ENCODE data around the gene ZC3H4.
"Not testable (repeated sequence)": the region's sequence is repeated elsewhere in the genome, so short reads cannot be mapped to it uniquely, and the experiment has no call there.

ZC3H4 gene

DNA sequence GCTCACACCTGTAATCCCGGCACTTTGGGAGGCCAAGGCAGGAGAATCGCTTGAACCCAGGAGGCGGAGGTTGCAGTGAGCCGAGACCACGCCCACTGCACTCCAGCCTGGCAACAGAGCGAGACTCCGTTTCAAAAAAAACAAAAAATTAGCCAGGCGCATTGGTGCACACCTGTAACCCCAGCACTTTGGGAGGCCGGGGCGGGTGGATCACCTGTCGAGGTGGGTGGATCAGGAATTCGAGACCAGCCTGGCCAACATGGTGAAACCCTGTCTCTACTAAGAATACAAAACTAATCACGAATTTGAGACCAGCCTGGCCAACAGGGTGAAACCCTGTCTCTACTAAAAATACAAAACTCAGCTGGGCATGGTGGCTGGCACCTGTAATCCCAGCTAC, 35.2 kb downstream of the ZC3H4 start:
- DNase-seq: not testable (repeated sequence)

DNA sequence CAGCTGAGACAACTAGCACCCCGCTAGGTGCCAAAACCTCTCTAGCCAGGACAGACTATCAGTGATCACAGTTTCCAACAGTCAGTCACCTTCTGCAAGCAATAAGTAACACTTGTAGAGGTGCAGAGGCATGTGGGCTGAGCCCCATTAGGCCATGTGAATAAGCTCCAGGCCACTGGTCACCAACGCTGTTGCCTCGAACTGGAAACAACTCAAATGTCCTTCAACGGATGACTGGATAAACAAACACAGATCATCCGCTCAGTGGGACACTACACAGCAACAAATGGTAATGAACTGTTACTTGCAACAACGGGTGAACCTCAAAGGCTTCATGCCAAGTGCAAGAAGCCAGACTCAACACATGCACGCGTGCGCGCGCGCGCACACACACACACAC, 37.6 kb downstream of the ZC3H4 start:
- DNase-seq: no peak

DNA sequence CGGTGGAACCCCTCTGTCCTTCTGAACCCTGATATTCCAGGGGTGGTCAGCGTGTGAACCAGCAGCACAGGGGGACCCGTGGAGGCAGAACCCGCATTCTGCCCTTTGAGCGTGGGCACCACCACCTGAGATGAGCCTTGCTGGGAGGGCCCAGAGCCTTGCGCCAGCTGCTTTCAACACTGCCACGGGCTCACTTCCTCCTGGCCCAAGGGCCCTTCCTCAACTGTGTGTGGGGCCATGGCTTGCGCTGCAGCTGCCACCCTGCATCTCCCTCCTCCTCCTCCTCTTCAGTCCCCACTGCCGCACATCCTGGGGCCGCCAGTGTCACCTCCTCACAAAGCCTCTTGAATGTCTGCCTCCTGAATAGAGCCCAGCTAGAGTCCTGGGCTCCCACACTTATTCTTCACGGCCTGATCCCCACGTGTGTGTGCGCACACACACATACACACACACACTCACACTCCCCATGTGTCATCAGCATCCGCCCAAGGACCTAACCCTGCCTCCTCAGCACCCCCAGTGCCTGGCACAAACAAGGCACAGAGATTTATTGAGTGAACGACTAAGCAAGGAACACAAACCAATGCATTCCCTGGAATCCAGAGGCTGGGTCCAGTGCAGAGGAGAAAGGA, 38.3 kb downstream of the ZC3H4 start:
- no peak for DNase-seq

DNA sequence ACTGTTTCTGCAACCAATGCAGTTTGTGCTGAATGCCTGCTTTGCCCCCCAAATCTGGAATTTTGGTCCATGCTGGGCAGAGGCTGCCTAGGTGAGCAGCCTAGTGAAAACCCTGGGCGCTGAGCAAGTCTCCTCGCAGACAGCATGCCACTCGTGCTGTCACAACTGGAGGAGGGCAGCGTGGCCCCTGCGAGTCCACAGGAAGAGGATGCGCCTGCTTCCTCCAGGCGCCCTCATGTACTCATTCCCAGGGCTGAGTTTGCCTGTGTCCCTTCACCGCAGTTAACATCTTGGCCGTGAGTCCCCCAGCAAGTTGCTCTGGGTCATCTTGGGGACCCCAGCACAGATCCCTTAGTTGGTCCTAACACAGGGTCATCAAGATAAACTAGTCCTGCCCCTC, 39.0 kb downstream of the ZC3H4 start:
- no peak for DNase-seq

DNA sequence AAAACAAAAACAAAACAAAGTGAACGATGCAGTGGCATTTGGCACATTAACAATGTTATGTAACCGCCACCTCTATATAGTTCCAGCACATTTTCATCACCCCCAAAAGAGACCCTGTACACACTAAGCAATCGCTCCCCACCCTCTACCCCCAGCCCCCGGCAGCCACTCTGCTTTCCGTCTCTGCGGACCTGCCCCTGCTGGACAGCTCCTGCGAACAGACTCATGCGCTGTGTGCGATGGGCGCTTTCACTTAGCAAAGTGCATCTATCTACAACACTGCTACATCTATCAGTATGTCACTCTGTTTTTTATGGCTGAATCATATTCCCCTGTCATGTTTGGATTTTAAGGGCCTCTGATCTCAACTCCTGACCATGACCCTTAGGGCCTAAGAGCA, 40.0 kb downstream of the ZC3H4 start:
- DNase-seq: no peak

DNA sequence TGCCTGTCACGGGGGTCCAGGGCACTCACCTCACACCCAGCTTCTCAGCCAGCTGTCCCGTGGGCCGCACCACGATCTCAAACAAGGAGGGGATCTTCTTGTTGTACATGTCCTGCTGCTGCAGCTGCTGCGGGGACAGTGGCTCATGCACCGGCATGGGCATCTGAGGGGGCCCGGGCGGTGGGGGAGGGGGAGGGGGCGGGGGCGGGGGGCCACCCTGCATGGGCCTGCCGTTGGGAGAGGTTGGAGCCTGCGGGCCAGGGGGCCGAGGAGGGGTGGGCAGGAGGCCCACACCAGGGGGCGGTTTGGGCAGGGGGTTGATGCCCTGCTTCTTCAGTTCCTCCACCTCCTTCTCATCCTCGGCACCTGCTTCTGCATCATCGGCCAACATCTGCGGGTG, 41.3 kb downstream of the ZC3H4 start:
- no peak for DNase-seq

DNA sequence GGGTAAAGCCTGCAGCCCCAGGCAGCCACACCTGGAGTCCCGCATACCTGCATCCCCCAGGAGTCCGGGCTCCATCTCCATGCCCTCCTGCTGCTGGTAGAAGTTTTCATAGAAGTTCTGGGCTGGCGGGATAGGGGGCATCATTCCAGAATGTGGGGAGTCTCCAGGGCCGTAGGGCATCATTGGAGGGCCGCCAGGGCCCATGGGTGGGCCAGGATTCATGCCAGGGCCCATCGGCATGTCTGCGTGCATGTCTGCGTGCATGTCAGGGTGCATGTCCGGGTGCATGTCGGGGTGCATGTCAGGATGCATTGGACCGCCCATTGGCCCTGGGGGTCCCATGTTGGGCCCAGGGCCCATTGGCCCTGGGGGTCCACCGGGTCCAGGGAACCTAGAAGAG, 41.8 kb downstream of the ZC3H4 start:
- DNase-seq: no peak

DNA sequence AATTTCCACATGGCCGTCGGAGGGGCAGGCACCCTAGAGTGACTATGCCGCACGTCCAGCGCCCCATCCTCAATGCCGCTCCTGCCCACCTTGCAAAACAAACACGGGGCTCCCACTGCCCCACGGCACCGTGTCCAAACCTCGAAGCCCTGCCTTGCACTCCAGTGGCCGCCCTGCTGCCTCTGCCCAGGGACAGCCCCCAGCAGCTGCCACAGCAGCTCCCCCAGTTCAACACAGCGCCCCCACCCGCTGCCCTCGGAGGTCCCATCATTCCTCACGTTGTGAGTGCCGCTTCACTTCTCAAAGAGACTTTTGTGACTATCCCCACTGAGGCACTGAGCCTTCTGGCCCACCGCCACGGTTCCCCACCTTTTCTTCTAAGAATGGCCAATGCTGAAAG, 42.8 kb downstream of the ZC3H4 start:
- DNase-seq: no peak

DNA sequence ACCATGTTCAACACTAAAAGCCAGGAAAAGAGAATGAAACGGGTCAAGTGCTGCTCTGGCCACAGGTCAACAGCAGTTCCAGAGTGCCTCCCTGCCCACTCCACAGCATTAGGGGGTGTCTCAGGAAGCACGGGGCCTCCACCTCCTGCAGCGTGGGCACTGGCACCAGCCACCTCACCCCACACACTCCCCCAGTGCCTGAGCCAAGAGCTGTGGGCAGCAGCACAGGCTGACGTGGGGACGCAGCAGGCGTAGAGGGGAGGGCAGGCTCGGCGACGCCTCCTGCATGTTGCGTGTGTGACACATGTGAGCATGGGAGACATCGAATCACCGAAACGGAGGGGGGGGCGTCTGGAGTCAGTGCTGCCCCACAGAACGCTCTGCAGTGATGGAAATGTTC, 43.8 kb downstream of the ZC3H4 start:
- no peak for DNase-seq

DNA sequence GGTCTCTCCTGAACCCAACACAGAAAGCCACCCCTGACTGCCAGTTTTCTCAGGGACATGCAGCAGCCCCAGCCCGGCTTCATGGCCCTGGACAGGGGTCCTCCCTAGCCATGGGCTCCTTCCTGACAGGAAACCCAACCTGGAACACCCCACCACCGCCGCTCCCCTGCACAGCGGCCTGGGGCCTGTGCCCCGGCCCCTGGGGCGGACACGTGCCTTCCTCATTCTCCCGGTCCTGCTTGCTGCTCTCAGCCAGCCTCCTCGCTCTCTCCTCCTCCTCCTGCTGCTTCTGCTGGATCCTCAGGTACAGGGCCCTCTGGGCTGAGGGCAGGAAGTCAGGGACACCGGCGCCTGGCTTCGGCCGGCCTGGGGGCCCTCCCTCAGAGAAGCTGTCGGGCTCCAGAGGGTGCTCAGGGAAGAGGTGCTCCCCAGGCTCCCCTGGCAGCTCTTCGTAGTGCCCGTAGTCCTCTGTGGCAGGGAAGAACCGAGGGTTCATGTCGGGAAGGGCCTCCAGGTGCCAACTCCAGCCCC, 44.6 kb downstream of the ZC3H4 start:
- no peak for DNase-seq

DNA sequence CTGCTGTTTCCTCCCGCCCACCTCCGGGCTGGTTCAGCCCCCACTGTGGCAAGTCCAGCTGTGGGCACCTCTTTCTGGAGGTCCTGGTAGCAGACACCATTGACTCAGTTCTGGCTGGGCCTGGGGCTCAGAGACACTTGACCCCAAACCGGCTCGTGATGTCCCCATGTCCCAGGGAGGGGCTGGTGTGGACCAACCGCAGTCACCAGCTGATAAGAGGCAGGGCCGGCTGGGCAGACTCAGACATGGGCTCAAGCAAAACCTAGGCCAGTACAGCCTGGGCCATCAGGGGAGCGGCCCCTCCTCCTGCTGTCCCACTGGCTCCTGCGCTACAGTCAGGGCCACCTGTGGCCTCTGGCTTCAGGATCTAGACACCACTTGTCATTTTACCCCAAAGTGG, 45.3 kb downstream of the ZC3H4 start:
- DNase-seq: no peak

DNA sequence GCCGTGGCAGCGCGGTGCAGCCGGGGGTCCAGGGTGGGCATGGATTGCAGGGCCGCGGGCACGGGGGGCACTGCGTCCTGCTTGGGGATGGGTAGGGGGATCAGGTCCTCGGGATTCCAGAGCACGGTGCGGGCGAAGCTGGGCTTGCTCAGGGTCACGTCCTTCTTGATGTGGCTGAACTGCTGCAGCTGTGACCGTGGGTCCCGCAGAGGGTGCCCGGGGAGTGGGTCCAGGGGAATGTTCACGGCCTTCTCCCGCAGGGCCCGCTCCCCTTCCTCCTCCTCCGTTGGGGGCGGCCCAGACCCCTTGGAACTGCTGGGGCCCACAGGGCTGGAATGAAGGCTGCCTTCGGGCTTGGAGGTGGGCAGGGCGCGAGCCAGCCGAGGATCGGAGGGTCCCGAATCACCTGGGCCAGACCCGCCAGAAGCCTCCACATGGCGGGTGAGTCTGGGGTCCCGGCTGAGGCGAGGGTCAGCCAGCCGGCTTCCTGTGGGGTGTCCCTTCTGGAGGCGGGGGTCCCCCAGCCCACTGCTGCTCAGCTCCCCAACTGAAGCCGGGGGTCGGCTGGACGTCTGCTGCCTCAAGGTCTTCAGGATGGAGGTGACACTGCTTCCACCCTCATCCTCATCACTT, 46.2 kb downstream of the ZC3H4 start:
- no peak for DNase-seq

DNA sequence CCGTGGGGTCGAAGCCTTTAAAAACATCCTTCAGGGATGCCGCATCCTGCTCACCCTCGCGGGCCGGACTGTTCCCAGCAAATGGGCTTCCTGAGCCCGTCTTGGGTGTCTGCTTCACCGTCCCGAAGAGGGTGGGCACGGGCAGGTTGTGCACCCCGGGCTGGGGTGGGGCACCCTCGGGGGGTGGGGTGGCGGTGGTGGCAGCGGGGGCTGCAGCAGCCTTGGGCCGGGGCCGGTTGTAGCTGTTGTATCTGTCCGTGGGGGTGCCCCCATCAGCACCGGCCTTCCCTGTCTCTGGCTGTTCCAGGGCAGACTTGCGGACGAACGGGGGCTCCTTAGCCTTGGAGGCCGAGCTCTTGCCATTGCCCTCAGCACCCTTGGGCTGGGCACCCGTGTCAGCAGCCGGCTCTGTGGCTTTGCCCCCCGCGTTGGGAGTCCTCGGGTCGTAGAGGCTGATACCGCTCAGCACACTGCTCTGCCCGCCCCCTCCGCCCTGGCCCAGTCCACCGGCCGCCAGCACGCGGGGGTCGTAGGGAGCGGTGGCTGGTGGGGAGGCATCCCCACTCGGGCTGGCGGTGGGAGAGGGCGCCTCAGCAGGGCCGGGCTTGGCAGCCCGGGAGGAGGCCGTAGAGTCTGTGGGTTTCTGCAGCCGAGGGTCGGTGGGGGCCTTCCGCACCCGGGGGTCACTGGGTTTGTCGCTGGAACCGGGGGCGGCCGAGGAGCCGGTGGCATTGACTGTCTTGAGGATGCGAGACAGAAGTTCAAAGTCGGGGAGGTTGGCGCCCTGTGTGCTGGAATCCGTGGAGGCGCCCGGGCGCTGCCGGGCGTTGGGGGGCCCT, 47.0 kb downstream of the ZC3H4 start:
- no peak for DNase-seq

DNA sequence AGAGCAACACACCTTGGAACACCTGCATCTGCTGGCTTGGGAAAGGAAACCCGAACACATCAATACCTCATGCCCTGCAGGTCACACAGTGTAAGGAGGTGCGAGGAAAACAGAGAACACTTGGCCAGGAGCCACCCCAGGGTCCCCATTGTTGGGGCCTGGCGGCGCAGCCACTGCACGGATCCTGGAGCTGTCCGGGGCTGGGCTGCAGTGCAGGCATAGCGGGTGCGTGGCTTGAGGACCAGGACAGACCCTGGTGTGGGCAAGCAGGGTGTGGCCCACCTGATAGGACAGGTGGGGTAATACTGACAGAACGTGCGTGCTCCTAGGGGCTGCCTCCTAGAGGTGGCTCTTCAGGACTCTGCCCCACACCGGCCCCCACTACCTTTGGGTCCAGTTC, 48.3 kb downstream of the ZC3H4 start:
- DNase-seq: no peak

DNA sequence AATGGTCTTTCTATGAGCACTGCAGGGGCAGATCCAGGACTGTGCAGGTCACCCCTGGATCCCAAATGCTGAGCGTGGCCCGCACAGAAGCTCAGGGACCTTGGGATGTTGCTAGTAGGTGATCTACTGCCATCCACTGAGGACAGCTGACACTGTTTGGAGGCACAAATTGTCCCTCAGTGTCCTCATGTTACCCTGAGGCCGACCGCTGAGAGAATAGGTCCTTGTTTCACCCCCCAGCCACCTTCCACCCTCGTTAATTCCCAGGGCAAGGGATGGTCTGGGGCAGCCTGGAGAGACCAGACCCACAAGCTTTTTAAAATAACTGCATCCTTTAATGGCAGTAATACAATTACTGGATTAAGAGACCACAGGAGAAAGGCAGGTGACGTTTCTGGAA, 49.7 kb downstream of the ZC3H4 start:
- DNase-seq: no peak

DNA sequence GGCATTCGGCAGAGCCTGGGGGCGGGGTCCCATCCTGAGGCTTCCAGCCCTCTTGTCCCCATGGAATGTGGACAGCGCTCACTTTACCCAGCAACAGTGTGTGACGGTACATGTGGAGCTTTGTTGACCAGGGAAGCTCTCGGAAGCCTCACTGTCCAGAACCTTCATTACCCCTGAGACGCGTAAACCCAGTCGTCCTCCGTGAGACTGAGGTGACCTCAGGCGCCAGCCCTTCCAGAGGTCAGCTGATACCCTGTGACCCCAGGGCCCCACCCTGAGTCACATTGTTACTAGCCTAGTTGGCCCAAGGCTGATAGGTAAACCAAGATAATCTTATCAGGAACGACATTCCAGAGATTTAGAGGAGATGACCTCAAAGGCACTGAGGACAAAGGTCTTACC, 55.0 kb downstream of the ZC3H4 start:
- no peak for DNase-seq

DNA sequence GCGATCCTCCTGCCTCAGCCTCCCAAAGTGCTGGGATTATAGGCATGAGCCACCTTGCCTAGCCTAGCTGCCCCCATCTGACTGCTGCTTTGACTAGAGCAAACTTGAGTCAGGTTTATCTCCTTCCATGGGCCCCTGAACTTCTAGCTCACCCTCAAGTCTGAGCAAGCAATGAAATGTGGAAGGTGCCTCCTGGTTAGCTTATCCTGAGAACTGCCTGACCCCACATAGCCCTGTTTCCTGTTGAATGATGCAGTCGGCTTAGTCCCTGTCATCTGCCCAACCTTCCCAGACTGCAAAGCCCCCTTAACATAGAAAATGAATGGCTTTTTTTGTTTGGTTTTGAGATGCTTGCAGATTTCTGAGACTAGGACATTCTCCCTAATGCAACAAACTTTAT, 56.2 kb downstream of the ZC3H4 start:
- DNase-seq: no peak

DNA sequence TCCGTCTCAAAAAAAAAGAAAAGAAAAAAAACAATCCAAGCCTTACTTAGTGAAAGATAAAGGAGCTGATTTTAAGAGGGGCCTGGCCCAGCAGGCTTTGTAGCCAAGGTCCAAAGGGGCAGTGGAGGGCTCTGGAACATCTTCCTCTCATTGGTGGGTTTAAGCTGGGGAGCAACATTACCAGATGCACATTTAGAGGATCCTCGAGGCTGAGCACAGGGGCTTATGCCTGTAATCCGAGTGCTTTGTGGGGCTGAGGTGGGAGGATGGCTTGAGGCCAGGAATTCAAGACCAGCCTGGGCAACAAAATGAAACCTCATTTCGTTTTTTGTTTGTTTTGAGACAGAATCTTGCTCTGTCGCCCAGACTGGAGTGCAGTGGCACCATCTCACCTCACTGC, 57.2 kb downstream of the ZC3H4 start:
- DNase-seq: no peak

DNA sequence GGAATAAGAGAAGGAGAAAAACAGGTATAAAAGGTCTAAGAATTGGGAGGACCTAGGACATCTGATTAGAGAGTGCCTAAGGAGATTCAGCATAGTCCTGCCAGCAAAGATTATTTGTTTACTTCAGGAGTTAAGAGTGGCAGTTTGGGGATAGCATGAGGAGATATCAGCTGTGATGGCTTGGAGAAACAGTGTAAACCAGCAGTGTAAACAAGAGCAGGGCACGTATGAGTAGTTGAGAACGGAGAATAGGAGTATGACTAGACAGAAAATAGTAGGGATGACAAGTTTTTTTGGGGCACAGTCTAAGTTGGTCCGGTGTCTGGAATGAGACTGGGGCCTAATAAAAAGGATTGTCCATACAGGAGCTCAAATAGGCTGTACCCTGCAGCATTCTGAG, 63.0 kb downstream of the ZC3H4 start:
- DNase-seq: not testable (repeated sequence)

DNA sequence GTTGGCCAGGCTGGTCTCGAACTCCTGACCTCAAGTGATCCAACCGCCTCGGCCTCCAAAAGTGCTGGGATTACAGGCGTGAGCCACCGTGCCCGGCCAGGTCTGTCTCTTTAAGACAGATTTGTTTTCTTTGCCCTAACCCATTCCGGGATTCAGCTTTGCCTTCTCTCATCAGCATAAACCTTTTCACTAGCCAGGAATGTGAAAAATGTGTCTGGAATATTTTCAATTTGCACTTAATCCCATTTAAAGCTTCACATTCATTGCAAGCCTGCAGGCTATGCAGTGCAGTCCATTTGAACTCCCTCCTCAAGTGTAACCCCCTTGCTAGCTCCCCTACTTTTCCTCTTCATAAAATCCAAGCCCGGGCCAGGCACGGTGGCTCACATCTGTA, 64.3 kb downstream of the ZC3H4 start:
- DNase-seq: no peak

DNA sequence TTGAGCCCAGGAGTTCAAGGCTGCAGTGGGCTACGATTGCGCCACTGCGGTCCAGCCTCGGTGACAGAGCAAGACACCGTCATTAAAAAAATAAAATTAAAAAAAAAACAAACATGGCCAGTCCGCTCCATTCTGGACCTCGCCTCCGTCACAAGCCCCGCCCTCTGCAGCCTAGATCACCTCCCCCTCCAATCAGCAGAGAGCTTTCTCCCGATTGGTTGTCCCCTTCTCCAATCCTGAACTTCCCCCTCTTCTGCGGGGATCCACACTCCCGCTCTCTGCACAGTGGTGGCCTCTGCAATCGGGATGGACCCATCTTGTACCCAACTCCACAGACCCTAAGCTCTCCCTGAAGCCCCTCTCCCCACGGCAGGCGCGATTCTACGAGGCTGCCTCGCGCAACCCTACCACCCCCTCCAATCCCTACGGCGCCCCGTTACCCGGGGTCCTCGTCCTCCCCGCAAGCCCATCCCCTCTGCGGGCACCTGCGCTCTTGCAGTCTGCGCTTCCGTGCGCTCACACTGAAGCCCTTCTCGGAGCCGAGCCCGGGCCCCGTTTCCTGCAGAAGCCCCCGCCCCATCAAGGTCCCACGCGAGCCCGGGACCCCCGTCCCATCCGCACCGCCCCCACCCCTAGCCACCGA, 65.7 kb downstream of the ZC3H4 start:
- peak; percentile 27 to 85 for DNase-seq

DNA sequence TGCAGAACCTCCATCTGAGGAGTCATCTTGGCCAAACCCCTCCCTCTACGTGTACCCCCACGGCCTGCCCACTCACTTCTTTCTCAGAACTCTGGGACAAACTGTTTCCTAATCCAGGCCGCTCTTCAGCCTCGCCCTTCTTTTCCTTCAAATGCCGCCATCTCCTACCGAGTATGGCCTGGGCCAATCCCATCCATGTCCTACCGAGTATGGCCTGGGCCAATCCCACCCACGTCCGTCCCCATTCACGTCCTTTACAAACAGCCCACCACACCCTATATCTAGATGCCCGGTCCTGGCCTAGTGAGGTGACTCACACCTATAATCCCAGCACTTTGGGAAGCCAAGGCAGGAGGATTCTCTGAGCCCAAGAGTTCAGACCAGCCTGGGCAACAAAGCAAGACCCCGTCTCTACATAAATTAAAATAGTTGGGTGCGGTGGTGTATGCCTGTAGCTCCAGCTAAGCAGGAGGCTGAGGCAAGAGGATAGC, 66.3 kb downstream of the ZC3H4 start:
- no peak for DNase-seq

DNA sequence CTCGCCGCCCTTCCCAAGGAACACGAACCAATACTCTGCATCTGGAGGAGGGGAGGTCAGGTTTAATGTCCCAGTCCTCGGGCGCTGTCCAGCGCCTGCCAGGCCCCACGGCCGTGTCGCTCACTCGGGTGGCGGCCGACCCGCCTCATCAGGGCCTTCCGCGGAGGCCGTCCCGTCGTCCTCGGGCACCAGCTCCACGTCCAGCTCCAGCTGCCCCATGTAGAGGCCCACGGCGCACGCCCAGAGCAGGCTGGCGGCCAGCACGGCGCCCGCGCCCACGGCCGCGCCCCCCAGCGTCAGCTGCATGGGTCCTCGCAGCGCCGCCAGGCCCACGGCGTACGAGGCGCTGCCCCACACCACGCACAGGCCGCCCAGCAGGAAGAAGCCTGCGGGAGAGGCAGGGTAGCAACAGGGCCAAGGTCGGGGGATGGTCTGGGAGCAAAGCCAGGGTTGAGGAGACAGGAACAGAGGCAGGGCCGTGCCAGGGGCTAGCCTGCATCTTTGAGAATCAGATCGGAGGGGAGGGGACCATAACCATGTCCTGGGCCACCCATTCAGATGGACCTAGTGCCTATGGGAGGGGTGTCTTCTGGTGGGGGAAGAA, 67.6 kb downstream of the ZC3H4 start:
- DNase-seq: no peak
